ENCODE results near the gene PIP4K2A. TPM values are rescaled to one million over a fixed set of nuclear protein-coding genes. Genes with fewer than 3 reads are reported as not detected.

Gene PIP4K2A
- total RNA-seq, 1 experiment from 2014 or later = 59.2 TPM

DNA sequence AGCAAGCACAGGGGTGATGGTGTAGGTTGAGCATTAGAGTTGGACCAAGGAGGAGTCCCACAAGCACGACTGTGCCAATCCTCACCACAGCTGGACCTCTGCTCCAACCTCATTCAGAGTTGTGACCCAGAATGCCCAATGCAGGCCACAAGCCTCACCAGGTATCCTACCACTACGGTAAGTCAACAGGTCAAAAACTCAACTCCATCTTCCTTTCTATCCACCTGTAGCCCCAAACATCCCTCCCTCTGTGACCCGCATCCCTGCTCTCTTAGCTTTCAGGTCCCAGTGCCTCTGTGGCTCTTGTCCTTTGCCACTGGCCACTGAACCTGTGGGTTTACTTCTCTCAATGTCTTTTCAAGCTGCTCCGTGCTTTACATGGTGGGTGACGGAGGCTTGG, 112.8 kb downstream of the PIP4K2A start:
- no peak for DNase-seq (ENCODE audit: low read depth)

GRCh38 chr10:22599636-22600228, 114.6 kb downstream of the PIP4K2A start:
- DNase-seq (ENCODE audit: low read depth) = no peak

- DNase-seq (ENCODE audit: low read depth) = peak; percentile 86
Measured at GRCh38 chr10:22599048-22599561, 115.3 kb downstream of the PIP4K2A start.

DNA sequence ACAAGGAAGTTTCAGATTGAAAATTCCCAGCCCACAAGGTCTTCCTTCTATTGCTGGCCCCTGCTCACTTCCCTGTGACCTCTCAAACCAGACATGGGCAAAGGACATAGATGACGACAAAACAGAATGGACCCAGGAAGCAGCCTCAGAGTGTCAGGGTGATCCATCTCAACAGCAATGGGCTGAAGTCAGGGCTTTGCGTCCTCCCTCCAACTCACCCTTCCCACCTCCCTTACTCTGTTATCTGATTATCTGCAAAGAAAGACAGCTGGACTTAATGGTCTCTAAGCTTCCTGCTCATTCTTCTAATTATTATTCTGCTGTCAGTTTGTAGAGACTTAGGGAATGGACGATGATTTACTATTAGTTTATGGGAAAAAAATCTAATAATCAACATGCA, 115.9 kb downstream of the PIP4K2A start:
- DNase-seq (ENCODE audit: low read depth) = no peak

- DNase-seq (ENCODE audit: low read depth) = no peak
Measured at GRCh38 chr10:22597138-22597537, 117.2 kb downstream of the PIP4K2A start.

DNA sequence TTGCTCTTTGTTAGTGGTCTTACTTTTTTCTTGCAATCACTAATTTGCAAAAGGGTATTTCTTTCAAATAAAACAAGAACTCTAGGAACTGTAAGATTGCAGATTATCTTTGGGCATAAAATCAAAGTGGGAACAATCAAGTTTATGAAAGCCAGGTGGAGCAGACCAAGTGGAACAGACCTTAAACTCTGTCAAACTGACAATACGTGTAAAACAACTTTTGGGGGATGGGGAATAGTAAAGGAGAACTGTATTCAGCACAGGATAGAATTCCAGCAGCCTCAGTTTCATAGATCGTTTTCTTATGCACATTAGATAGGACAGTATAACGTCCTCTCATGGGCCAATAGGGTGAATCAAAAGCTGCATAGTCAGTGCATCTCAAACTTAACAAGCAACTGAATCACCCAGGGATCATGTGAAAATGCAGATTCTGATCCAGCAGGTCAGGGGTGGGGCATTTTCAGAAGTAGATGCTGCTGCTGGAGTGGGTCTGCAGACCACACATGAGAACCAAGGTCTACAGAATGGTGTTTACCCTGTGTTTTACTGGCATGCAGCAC, 120.7 kb downstream of the PIP4K2A start:
- DNase-seq (ENCODE audit: low read depth) = no peak

DNA sequence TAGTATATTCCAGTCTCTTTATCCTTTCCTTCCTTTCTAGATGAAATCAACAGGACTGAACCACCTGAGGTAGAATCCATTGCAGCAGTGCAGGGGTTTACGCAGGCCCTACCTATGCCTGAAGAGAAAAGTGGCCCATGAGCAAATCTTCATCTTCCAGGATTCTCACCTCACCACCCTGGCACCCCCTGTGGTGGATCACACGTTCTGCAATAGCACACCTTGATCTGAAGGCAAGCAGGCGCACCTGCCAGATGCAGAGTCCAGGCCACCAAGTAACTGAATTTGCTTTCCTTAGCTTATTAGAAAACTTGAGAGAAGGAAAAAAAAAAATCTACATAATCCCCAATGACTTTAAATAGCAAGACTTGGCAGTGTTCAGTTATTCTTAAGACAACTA, 121.4 kb downstream of the PIP4K2A start:
- DNase-seq (ENCODE audit: low read depth) = no peak

DNA sequence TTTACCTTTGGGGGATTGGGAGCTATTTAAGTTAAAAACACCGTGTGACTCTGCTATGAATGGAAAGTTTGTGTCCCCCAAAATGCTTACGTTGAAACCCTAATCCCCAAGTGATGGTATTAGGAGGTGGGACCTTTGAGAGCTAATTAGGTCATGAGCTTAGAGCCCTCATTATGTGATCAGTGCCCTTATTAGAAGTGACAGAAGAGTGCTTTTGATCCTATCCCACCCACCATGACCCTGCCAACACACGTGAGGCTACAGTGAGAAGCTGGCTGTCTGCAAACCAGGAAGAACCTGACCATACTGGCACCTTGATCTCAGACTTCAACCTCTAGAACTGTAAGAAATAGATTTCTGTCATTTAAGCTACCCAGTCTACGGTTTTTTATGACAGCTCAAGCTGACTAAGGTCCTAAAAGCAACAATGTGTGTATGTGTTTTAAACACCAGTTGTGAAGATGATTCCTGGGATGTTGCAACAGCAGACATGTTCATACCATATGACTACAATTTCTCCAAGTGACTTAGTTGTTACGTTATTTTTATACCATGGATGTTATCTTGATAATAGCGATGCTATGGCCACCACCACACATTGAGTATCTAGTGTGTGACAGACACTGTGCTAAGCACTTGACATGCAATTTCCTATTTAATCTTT, 124.4 kb downstream of the PIP4K2A start:
- no peak for DNase-seq (ENCODE audit: low read depth)

- no peak for DNase-seq (ENCODE audit: low read depth)
Measured at GRCh38 chr10:22588462-22588861, 125.9 kb downstream of the PIP4K2A start.

- DNase-seq (ENCODE audit: low read depth) = no peak
Measured at GRCh38 chr10:22583683-22584082, 130.7 kb downstream of the PIP4K2A start.

GRCh38 chr10:22581461-22581860, 132.9 kb downstream of the PIP4K2A start:
- no peak for DNase-seq (ENCODE audit: low read depth)

DNA sequence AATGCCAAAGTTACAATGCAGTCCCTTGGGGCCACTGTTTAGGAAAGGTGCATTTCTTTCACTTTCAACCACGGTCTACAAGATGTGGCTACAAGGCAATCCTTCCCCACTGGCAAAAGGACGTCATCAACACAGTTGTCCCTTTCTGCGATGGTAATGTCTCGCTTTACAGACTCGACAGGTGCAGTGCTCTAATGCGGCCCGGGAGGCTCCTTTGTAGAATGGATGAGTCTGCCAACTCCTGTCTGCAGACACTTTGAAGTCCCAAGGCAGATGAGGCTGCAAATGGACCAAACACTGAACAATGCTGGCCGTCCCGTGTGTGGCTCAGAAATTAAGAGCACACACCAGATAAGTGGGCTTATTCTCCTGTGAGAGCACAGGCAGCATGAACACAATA, 133.7 kb downstream of the PIP4K2A start:
- no peak for DNase-seq (ENCODE audit: low read depth)

DNA sequence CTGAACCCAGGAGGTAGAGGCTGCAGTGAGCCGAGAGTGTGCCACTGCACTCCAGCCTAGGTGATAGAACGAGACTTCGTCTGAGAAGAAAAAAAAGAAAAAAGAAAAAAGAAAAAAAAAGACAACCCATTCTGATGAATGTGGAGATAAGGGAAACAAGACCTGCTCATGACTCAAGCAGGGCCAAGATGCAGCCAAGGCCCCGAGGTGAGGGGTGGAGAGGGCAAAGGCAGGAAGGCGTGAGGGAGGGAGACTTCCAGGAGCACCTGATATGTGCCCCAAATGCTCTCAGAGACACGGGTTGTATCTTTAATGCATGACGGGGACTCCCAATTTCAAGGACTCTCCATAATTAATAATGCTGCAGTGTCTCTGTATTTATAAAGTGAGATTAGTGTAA, 134.6 kb downstream of the PIP4K2A start:
- DNase-seq (ENCODE audit: low read depth) = no peak

DNA sequence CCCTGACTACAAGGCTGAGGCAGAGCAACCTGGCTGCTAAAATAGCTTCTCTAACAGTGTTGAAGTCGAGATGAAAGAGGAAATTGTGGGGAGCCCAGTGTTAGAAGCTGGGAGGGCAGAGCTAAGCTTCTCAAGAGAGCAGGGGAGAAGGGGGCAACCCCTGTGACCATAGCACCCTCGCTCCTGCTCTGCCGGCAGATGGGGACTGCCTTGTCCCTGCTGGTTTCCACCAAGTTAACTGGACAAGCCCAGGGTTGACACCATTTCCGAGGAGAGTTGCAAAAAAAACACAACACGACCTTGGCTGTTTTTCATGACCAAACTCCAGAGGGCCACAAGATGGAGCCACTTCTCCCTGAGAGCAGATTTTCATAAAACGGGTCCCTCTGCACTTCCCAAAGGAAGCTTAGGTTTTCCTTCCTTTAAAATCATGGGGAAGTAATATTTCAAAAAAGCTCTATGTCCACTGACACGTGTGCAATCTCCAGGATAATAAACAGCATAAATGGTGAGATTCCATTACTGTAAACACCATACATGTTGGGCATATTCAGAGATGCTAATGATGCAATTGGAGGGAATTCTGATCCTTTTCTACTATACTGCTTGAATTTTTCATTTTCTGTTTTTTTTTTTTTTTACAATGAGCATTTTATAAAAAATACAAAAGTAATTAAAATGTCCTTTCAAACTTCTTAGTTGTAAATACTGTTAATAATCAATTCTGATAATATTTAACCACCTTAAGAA, 140.4 kb downstream of the PIP4K2A start:
- peak; percentile 36 for DNase-seq (ENCODE audit: low read depth)

GRCh38 chr10:22570733-22571430, 143.5 kb downstream of the PIP4K2A start:
- DNase-seq (ENCODE audit: low read depth) = no peak

- DNase-seq (ENCODE audit: low read depth) = no peak
Measured at GRCh38 chr10:22570234-22570633, 144.1 kb downstream of the PIP4K2A start.

- DNase-seq (ENCODE audit: low read depth) = no peak
Measured at GRCh38 chr10:22568928-22569327, 145.4 kb downstream of the PIP4K2A start.

DNA sequence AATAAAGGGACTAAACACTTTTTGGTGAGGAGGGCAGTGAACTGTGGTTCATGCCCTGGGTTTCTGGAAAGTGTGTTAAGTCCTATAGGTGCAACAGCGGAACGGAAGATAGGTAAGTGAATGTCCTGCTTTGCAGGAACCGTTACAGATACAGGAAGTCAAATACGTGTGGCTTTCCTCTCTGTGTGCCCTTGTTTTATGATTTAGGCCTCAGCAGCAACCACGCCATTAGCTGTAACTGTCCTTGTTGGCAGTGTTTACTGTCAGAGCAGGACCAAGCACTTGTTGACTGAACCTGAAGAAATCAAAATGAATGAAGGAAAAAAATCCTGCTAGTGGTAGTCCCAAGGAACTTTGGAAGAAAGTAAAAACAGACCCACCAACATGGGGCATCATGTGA, 150.3 kb downstream of the PIP4K2A start:
- no peak for DNase-seq (ENCODE audit: low read depth)

GRCh38 chr10:22561909-22562308, 152.5 kb downstream of the PIP4K2A start:
- DNase-seq (ENCODE audit: low read depth) = no peak

GRCh38 chr10:22560913-22561239, 153.5 kb downstream of the PIP4K2A start:
- no peak for DNase-seq (ENCODE audit: low read depth)

- DNase-seq (ENCODE audit: low read depth) = no peak
Measured at GRCh38 chr10:22560096-22560912, 154.1 kb downstream of the PIP4K2A start.

Data from HT1080 (cell line).